ENCODE data around the gene ATP1B4.

DNA sequence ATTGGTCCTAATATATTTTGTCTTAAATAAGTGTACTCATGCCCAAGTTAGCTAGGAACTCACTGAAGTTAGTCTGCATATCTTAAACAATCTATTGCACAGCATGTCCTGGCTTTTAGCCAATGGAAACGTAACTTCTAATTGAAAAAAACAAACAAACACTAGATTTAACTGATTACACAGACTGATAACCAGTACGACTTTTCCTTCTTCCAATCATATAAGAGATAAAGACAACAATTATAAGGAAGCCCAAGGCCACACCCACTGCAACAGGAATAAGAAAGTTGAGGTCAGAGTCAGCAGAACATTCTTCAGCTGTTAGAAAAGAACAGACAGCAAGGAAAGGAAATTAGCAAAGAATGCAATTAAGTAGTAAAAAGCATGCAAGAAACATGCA lies 66.4 kb downstream of the ATP1B4 start:
- TF ChIP-seq, protein P1, sequence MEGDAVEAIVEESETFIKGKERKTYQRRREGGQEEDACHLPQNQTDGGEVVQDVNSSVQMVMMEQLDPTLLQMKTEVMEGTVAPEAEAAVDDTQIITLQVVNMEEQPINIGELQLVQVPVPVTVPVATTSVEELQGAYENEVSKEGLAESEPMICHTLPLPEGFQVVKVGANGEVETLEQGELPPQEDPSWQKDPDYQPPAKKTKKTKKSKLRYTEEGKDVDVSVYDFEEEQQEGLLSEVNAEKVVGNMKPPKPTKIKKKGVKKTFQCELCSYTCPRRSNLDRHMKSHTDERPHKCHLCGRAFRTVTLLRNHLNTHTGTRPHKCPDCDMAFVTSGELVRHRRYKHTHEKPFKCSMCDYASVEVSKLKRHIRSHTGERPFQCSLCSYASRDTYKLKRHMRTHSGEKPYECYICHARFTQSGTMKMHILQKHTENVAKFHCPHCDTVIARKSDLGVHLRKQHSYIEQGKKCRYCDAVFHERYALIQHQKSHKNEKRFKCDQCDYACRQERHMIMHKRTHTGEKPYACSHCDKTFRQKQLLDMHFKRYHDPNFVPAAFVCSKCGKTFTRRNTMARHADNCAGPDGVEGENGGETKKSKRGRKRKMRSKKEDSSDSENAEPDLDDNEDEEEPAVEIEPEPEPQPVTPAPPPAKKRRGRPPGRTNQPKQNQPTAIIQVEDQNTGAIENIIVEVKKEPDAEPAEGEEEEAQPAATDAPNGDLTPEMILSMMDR (IDR thresholded peaks at IDR 0.05 in 4 of 5, conservative IDR thresholded peaks at IDR 0.05 in 1 of 5): no peak
- no peak for TF ChIP-seq POLR2A (IDR thresholded peaks at IDR 0.05)

Data from gastrocnemius medialis (tissue), 4 donors.